Smooth muscle cell (in vitro differentiated cells): Measurements from ENCODE around the gene PCSK6. TPM values are rescaled to one million over a fixed set of nuclear protein-coding genes. Genes with fewer than 3 reads are reported as not detected.

Source experiments
- DNase-seq: peaks from one replicate; lab custom pipeline; 2025; ENCODE audit not compliant: unreplicated experiment; lab: John Stamatoyannopoulos, UW
- H2AFZ ChIP-seq: fragments of 200-600 bp; sonication (generic); 2 replicates; pipeline ENCODE4 v1.6.0; 2016; ENCODE audit warnings: antibody characterized with exemption, low read depth, mild to moderate bottlenecking
- H3F3A ChIP-seq: fragments of 200-600 bp; sonication (generic); 2 replicates; pipeline ENCODE4 v1.6.0; 2017; ENCODE audit warnings: antibody characterized with exemption, low read depth
- H3K27ac ChIP-seq: fragments of 200-600 bp; sonication (generic); 2 replicates; pipeline ENCODE4 v1.5.1; 2016; ENCODE audit warnings: low read depth, mild to moderate bottlenecking
- H3K27me3 ChIP-seq: fragments of 200-600 bp; sonication (generic); 2 replicates; pipeline ENCODE4 v1.6.1; 2016; ENCODE audit warnings: low read depth, mild to moderate bottlenecking
- H3K36me3 ChIP-seq: fragments of 200-600 bp; sonication (generic); 2 replicates; pipeline ENCODE4 v1.5.1; 2016; ENCODE audit warnings: low read depth
- H3K4me1 ChIP-seq: fragments of 200-600 bp; sonication (generic); 2 replicates; pipeline ENCODE4 v1.5.1; 2016; ENCODE audit warnings: low read depth
- H3K4me2 ChIP-seq: fragments of 200-600 bp; sonication (generic); 2 replicates; pipeline ENCODE4 v1.6.0; 2016; ENCODE audit warnings: mild to moderate bottlenecking
- H3K4me3 ChIP-seq: fragments of 200-600 bp; sonication (generic); 2 replicates; pipeline ENCODE4 v1.5.1; 2016; ENCODE audit warnings: mild to moderate bottlenecking
- H3K79me2 ChIP-seq: fragments of 200-600 bp; sonication (generic); 2 replicates; pipeline ENCODE4 v1.6.0; 2016; ENCODE audit warnings: low read depth, mild to moderate bottlenecking
- H3K9ac ChIP-seq: fragments of 200-600 bp; sonication (generic); 2 replicates; pipeline ENCODE4 v1.6.0; 2016; ENCODE audit warnings: low read depth
- H3K9me3 ChIP-seq: fragments of 200-600 bp; sonication (generic); replicated peaks from 2 replicates; pipeline ENCODE4 v1.5.1; 2016; ENCODE audit warnings: low read depth
- H4K20me1 ChIP-seq: fragments of 200-600 bp; sonication (generic); 2 replicates; pipeline ENCODE4 v1.6.0; 2016; ENCODE audit warnings: low read depth
- WGBS: methylation state at CpG from one replicate; pipeline ENCODE4 v1.1.7; 2016; ENCODE audit warnings: low lambda C conversion rate; 5-methylcytosine and 5-hydroxymethylcytosine counted together
- polyA plus RNA-seq: library from polyadenylated mRNA; unstranded; fragments of >200 nt; fragmentation: Nextera tagmentation; extraction: Ambion mirVana; gene quantifications from 2 replicates; pipeline ENCODE4 v1.2.1, GENCODE V29; 2016
- total RNA-seq: library from RNA; depleted of rRNA; stranded (reverse); fragments of >200 nt; gene quantifications from 2 replicates; pipeline ENCODE4 v1.2.3, GENCODE V29; 2014
- TF ChIP-seq, protein P1 (sequence below): fragments of 200-600 bp; sonication (generic); IDR thresholded peaks from 2 replicates; pipeline ENCODE4 v1.5.1; 2017; ENCODE audit warnings: borderline replicate concordance, mild to moderate bottlenecking, antibody characterized with exemption; ENCODE audit not compliant: insufficient read depth, poor library complexity, severe bottlenecking

The PCSK6 gene
- total and polyA plus RNA-seq, 2 experiments from 2014 or later: 17.5 TPM

DNA sequence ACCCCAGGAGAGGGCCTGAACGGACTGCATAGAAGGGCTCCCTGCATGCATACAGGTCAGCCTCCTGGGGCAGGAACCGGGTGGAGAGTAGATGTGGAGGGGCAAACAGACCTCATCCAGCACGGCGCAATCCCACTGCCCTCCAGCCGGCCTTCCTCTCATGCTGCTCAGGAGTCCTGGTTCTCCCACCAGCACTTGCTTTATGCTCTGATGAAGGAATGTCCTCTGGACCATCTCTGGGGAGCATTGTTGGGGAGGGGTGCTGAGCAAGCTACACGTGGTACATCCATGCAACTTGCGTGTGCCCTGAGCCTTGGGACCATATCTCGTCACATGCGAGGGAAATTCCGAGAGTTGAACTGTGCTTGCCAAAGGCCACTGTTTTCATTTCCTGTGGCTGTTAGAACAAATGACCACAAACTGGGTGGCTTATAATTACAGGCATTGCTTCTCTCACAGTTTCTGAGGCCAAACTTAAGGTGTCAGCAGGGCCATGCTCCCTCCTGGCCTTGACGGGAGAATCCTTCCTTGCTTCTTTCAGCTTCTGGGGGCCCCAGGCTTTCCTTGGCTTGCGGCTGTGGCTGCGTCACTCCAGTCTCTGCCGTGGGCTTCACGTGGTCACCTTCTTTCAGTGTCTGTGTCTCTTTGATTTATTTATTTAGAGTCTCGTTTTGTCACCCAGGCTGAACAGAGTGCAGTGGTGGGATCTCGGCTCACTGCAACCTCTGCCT, 224.4 kb downstream of the PCSK6 start:
- no peaks in the 10 kb centered on the region for H3K9me3 ChIP-seq
- peaks cover 28% of the 10 kb centered on the region for H3F3A ChIP-seq
- H4K20me1 ChIP-seq: no peaks in the 10 kb centered on the region
- H3K27me3 ChIP-seq: no peaks in the 10 kb centered on the region
- H3K4me3 ChIP-seq: no peak overlapping the region
- H3K36me3 ChIP-seq: no peaks in the 10 kb centered on the region
- no peak for DNase-seq
- no peaks in the 10 kb centered on the region for H3K79me2 ChIP-seq
- TF ChIP-seq, protein P1, sequence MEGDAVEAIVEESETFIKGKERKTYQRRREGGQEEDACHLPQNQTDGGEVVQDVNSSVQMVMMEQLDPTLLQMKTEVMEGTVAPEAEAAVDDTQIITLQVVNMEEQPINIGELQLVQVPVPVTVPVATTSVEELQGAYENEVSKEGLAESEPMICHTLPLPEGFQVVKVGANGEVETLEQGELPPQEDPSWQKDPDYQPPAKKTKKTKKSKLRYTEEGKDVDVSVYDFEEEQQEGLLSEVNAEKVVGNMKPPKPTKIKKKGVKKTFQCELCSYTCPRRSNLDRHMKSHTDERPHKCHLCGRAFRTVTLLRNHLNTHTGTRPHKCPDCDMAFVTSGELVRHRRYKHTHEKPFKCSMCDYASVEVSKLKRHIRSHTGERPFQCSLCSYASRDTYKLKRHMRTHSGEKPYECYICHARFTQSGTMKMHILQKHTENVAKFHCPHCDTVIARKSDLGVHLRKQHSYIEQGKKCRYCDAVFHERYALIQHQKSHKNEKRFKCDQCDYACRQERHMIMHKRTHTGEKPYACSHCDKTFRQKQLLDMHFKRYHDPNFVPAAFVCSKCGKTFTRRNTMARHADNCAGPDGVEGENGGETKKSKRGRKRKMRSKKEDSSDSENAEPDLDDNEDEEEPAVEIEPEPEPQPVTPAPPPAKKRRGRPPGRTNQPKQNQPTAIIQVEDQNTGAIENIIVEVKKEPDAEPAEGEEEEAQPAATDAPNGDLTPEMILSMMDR: no peak
- 93% methylated on average over 17 of the region's 17 CpGs for WGBS
- no peak overlapping the region for H3K27ac ChIP-seq
- no peak overlapping the region for H3K4me2 ChIP-seq
- no peak overlapping the region for H2AFZ ChIP-seq
- H3K9ac ChIP-seq: no peak overlapping the region
- H3K4me1 ChIP-seq: no peaks in the 10 kb centered on the region

DNA sequence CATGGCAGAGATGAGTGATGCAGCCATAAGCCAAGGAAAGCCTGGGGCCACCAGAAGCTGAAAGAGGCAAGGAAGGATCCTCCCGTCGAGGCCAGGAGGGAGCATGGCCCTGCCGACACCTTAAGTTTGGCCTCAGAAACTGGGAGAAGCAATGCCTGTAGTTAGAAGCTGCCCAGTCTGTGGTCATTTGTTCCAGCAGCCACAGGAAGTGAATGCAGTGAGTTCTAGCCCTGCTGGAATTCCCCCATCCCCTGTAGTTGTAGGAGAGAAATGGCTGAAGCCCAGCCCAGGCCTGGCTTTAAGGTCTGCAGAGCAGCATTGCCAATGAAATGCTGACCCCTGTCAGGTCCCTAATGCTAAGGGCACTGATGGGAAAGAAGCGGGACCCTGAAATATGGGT, 225.5 kb downstream of the PCSK6 start:
- Histone ChIP-seq H3K4me1 (no peaks in the 10 kb centered on the region), H4K20me1 (no peaks in the 10 kb centered on the region), H3K27ac (no peak overlapping the region), H3K9ac (no peak overlapping the region), H3K4me3 (no peak overlapping the region), H2AFZ (no peak overlapping the region), H3K36me3 (no peaks in the 10 kb centered on the region), H3K9me3 (no peaks in the 10 kb centered on the region), H3K79me2 (no peaks in the 10 kb centered on the region), H3K4me2 (no peak overlapping the region), H3K27me3 (no peaks in the 10 kb centered on the region), H3F3A (peaks cover 21% of the 10 kb centered on the region)
- TF ChIP-seq, protein P1: no peak
- no peak for DNase-seq
- 98% methylated on average over 4 of the region's 4 CpGs for WGBS

DNA sequence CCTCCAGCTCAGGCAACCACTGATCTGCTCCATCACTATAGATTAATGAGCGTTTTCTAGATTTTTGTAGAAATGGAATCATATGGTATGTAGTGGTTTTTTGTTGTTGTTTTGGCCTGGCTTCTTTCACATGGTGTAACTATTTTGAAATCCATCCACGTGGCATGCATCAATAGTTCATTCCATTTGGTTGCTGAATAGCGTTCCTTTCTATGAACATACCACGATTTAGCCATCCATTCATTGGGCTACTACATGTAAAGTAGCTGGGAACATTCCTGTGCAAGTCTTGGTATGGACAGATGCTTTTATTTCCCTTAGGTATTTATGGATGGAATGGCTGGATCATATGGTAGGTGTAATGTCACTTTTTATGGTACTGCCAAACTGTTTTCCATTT, 227.0 kb downstream of the PCSK6 start:
- no peak overlapping the region for H3K4me2 ChIP-seq
- no peak overlapping the region for H3K4me3 ChIP-seq
- H3F3A ChIP-seq: peaks cover 8% of the 10 kb centered on the region
- H3K9ac ChIP-seq: no peak overlapping the region
- 75% methylated on average over 4 of the region's 4 CpGs for WGBS
- TF ChIP-seq, protein P1: no peak
- DNase-seq: no peak
- no peaks in the 10 kb centered on the region for H3K79me2 ChIP-seq
- H4K20me1 ChIP-seq: no peaks in the 10 kb centered on the region
- no peaks in the 10 kb centered on the region for H3K27me3 ChIP-seq
- H3K27ac ChIP-seq: no peak overlapping the region
- H2AFZ ChIP-seq: no peak overlapping the region
- H3K4me1 ChIP-seq: no peaks in the 10 kb centered on the region
- H3K9me3 ChIP-seq: no peaks in the 10 kb centered on the region
- no peaks in the 10 kb centered on the region for H3K36me3 ChIP-seq
